GM12801 (cell line): ENCODE results near the gene ATP5F1B.

Experiments
- TF ChIP-seq, protein P1 (sequence below): IDR thresholded peaks from one replicate; pipeline ENCODE4 v1.5.1; 2011; ENCODE audit warnings: control low read depth; ENCODE audit not compliant: insufficient read length; ENCODE audit errors: extremely low read depth

ATP5F1B gene

DNA sequence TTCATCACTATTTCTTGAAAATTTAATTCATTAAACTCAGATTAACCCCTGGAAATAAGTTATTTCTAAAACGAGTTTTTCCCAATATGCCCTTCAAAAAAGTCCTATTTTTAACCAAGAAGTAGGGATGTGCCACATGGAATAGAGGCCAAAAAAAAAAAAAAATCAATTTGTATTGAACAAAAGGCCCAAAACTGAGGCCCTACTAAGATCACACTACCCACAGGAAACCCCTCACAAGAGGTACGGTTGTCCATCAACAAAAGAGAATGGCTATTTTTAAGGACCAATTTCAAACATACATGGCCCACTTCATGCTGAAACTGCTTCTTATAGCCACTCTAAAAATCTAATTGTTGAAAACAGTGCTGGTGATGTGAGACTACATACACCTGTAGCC, 8.2 kb downstream of the ATP5F1B start:
- TF ChIP-seq, protein P1, sequence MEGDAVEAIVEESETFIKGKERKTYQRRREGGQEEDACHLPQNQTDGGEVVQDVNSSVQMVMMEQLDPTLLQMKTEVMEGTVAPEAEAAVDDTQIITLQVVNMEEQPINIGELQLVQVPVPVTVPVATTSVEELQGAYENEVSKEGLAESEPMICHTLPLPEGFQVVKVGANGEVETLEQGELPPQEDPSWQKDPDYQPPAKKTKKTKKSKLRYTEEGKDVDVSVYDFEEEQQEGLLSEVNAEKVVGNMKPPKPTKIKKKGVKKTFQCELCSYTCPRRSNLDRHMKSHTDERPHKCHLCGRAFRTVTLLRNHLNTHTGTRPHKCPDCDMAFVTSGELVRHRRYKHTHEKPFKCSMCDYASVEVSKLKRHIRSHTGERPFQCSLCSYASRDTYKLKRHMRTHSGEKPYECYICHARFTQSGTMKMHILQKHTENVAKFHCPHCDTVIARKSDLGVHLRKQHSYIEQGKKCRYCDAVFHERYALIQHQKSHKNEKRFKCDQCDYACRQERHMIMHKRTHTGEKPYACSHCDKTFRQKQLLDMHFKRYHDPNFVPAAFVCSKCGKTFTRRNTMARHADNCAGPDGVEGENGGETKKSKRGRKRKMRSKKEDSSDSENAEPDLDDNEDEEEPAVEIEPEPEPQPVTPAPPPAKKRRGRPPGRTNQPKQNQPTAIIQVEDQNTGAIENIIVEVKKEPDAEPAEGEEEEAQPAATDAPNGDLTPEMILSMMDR: no peak

DNA sequence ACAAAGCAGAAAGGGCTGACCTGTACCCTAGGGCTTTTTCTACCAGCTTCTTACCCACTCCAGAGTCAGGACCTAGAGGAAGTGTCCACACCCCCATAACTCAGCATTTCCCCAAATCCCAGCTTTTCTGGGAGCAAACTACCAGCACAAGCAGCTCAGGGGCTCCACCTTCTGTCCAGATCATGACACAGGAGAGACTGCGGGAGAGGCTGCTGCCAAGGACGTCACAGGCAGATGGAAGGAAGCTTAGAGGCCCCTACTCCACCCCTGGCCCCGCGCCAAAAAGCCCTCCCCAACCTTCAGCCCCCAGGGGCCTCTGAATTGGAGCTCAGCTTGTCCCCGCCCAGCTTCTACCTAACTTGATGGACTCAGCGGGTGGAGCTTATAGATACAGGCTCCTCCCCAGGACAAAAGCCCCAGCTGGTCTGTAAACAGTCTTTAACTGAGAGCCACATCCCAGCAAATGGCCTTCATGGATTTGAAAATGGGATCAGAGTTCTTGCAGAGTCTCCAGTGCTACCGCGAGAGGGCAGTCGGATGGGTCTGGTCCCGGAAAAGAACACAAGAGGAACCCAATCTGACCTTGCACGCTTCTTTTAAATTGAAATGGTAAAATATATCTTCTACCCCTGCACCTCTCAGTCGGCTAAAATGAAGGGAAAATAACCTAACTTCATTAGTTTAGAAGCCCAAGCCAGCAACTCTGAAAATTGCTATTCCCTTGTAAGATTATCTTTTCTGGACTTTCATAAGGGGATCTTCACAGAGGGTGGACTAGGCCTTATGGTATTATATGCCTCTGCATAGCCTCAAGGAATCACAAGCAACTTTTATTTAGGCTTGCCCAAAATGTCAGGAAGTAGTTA, 8.9 kb downstream of the ATP5F1B start:
- TF ChIP-seq, protein P1: no peak

DNA sequence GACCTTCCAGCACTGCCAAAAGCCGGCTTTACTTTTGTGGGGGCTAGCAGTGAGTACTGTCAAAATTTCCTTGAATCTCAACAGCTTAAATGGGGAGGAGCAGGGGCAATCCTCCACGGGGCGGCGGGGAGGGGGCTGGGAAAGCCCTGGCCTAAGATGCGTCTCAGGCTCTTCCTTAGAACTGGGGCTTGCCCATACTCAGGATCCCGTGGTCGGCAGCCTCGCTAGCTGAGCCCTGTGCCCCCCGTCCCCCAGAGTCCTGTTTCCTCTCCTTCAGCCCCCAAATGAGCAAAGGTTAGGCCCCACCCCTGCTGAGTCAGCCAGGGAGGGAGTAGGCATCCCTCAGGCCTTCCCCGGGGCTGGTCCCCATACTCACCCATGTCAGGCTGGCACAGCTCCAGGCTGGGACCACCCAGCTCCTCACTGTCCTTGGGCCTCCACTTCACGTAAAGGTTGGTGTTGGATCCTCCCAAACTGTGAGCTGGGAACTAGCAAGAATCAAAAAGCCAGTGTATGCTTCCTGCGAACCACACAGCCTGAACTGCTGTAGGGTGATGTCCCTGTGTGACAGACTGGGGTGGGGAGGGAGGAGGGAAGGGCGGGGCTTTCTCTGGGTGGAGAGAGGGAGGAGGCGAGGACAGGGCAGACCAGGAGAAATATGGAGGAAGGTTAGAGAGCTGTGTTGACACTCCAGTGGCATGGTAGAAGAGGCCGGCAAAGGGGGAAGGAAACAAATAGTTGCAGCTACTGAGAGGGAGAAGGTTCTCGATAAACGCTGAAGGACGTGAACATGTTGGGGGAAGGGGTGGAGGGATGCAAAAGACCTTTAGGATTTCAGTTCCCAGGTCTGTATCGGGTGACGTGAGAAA, 9.7 kb downstream of the ATP5F1B start:
- TF ChIP-seq, protein P1: no peak

DNA sequence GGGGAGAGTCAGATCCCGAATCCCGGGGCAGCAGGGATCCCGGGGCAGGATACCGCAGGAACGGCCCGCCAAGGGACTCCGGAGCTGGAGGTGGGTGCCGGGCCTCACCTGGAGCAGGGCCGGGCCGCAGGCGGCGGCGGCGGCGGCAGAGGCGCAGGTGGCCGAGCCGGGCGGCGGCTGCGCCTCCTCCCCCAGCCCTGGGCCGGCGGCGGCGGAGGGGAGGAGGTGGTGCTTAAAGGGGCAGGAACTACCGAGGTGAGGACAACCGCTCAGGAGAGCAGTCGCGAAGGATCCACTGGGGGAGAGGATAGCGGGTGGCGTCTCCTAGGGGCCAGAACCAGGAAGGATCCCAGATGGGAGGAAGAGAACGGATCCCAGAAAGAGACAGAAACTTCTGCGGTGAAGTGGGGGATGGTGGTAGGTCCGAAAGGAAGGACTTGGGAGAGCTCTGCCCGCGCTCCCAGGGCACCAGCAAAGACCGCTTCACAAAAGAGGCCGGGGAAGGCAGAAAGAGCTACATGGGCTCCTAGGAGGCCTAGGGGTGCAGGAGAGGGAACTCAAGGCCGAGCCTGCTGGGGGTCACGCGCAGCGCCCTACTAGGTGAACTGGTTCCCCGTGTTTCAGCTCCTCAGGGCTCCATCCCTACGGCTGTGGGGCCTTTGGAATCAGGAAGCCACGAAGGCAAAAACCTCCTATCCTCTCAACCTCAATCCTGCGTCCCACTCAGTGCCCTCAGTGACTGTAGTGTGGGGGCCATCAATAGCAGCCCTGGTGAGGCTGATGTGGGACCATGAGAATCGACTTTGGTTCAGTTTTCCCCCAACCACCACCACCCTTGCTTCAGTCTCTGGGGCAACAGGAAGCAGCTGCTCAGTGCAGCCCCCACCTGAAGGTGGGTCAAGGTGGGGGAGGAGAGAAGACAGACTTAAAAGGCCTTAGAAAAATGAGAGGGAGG, 10.7 kb downstream of the ATP5F1B start:
- TF ChIP-seq, protein P1: no peak

DNA sequence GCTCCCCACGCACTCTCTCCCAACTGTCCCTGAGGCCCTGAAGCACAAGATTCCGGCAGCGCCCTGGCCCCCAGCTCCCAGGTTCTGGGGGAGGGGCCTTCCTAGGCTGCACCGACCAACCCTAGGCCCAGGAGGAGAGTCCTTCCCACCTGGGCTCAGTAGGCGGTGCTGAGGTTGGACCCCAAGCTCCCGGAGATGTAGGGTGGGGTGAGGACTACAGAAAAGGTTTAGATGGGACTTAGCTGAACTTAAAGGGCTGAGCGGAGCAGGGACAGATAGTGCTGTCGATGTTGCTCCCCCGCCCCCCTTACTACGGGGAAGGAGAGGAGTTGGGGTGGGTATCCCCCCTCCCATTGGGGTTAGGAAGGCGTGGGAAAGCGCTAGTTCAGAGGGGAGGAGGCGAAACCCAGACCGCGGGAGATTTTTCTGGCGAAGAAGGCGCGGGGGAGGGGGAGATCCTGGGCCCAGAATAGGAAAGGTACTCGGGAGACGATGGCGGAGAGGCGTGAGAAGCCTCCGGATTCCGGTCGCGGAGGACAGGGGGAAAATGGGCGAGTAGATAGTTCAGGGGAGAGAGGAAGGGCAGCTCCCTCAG, 11.4 kb downstream of the ATP5F1B start:
- TF ChIP-seq, protein P1: no peak

DNA sequence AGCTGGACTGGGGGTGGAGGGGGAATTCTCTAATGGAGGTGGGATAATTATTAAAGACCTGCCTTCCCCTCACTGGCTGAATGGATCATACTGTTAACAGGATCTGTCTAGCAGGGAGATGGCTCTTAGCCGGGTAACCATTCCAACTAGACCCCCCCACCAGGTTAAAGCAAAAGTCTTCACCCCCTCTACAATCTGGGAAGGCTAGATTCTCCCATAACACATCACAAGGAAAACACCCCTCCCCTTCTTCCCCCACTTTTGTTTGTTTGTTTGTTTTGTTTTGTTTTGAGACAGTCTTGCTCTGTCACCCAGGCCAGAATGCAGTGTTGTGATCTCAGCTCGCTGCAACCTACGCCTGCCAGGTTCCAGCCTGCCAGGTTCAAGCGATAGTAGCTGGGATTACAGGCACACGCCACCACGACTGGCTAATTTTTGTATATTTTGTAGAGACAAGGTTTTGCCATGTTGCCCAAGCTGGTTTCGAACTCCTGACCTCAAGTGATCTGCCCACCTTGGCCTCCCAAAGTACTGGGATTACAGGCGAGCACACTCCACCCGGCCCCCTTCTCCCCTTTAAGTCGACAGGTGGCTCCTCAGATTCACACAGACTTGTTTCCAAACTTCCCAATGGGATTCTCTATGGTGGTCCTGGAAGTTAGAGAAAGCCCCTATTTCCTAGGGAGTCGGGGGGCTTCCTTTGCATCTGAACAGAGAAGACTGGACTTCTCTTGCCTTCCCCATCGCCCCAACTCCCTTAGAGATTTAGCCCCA, 12.1 kb downstream of the ATP5F1B start:
- TF ChIP-seq, protein P1: no peak
